Esophagus squamous epithelium (tissue), 5 donors: ENCODE measurements around the gene SMARCA4. TPM values are rescaled to one million over a fixed set of nuclear protein-coding genes. Genes with fewer than 3 reads are reported as not detected.

Experiments used
- DNase-seq: peaks from one replicate; lab custom pipeline; 2025; lab: John Stamatoyannopoulos, UW
- H3K27ac ChIP-seq, 4 donors: fragments of 200-600 bp; sonication (generic); one replicate each; pipeline ENCODE4 v1.5.1; 2016 to 2019; ENCODE audit warnings: mild to moderate bottlenecking in 1 of 4
- H3K27me3 ChIP-seq, 4 donors: fragments of 200-600 bp; sonication (generic); 1 replicate in 3 of 4; 2 replicates in 1 of 4; pipeline versions ENCODE4 v1.5.1 to v1.6.0; 2017 to 2021; ENCODE audit warnings: antibody characterized with exemption in 1 of 4
- H3K36me3 ChIP-seq, 3 donors: fragments of 200-600 bp; sonication (generic); one replicate each; pipeline ENCODE4 v1.5.1; 2016 to 2019
- H3K4me1 ChIP-seq, 3 donors: fragments of 200-600 bp; sonication (generic); one replicate each; pipeline ENCODE4 v1.5.1; 2017 to 2019
- H3K4me3 ChIP-seq, 4 donors: fragments of 200-600 bp; sonication (generic); 1 replicate in 3 of 4; 2 replicates in 1 of 4; pipeline ENCODE4 v1.5.1; 2016 to 2019; ENCODE audit warnings: mild to moderate bottlenecking in 2 of 4, moderate library complexity in 1 of 4
- H3K9me3 ChIP-seq, 3 donors: fragments of 200-600 bp; sonication (generic); one replicate each; pipeline ENCODE4 v1.5.1; 2016 to 2019
- POLR2A ChIP-seq, 4 donors: fragments of 450-650 bp; IDR thresholded peaks; one replicate each; pipeline ENCODE4 v1.6.1; 2017; ENCODE audit warnings: antibody characterized with exemption in 4 of 4, mild to moderate bottlenecking in 4 of 4, moderate library complexity in 3 of 4
- WGBS, 2 donors: methylation state at CpG; one replicate each; pipeline ENCODE4 v1.1.5; 2018; 5-methylcytosine and 5-hydroxymethylcytosine counted together
- intact Hi-C: fragments of 100-400 bp; cut with DNase I; formaldehyde crosslinking; loops from one replicate; pipeline ENCODE4 v1.15.0; 2022
- total RNA-seq, 4 donors: library from RNA; depleted of rRNA; stranded (reverse); fragments of >200 nt; gene quantifications; one replicate each; pipeline ENCODE4 v1.1.0, GENCODE V29; 2016
- TF ChIP-seq, protein P1 (sequence below), 6 experiments: fragments of 450-650 bp in 4 of 6; fragments of 200-600 bp in 2 of 6; sonication (generic) in 2 of 6; IDR thresholded peaks; one replicate each; pipeline ENCODE4 v1.5.1; 2016 to 2019; ENCODE audit warnings: antibody characterized with exemption in 6 of 6, mild to moderate bottlenecking in 4 of 6, moderate library complexity in 4 of 6
- donor health status: DM: yes; HTN: yes; CAD: no.

The SMARCA4 gene
- total RNA-seq, 4 donors from 2014 or later, result 62.8 to 142 (median 93.4) TPM

DNA sequence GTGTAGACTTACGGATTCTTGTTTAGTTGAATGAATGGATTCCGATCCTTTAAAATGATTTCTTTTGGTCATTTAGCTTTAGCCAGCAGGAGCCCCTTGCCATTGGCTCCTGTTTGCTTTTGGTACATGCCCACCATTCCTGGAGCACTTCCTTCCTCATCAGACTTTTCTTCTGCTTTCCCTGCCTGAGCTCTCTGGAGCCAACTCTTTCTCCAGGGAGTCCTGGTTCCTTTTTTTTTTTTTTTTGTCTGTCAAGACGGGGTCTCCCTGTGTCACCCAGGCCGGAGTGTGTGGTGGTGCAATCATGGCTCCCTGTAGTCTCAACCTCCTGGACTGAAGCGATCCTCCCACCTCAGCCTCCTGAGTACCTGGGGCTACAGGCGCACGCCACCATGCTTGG lies 37.8 kb downstream of the SMARCA4 start:
- H3K9me3 ChIP-seq, result no peaks in the 10 kb centered on the region
- no peaks in the 10 kb centered on the region for H3K27me3 ChIP-seq
- TF ChIP-seq POLR2A (IDR thresholded peaks at IDR 0.05), result no peak
- TF ChIP-seq, protein P1, sequence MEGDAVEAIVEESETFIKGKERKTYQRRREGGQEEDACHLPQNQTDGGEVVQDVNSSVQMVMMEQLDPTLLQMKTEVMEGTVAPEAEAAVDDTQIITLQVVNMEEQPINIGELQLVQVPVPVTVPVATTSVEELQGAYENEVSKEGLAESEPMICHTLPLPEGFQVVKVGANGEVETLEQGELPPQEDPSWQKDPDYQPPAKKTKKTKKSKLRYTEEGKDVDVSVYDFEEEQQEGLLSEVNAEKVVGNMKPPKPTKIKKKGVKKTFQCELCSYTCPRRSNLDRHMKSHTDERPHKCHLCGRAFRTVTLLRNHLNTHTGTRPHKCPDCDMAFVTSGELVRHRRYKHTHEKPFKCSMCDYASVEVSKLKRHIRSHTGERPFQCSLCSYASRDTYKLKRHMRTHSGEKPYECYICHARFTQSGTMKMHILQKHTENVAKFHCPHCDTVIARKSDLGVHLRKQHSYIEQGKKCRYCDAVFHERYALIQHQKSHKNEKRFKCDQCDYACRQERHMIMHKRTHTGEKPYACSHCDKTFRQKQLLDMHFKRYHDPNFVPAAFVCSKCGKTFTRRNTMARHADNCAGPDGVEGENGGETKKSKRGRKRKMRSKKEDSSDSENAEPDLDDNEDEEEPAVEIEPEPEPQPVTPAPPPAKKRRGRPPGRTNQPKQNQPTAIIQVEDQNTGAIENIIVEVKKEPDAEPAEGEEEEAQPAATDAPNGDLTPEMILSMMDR (IDR thresholded peaks at IDR 0.05), result no peak
- no peak for DNase-seq
- H3K27ac ChIP-seq, result no peak overlapping the region
- H3K4me1 ChIP-seq, result no peaks in the 10 kb centered on the region
- H3K36me3 ChIP-seq, result peaks cover 30 to 100% (median 44%) of the 10 kb centered on the region in 3 donors
- 93 to 94% methylated on average over 4 to 7 of the region's 7 CpGs for WGBS, 2 donors
- no peak overlapping the region for H3K4me3 ChIP-seq
- intact Hi-C loops, result no loop called here

DNA sequence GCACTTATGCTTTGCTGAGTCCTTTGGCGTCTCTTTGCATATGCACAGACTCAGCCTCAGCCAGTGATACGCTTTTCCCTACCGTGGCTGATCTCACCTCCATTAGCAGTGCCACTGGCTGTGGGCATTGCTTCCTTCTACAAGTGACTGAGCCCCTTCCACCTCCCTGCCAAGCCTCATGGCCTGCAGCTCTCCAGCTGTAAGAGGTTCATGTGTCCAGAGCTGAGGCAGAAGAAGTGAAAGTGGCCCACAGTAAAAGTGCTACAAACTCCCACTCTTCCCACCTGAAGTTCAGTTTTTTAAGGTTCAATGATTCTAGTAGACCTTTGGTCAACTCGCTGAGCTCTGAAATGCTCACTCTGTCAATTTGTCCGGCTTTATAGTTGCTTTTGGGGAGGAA lies 44.7 kb downstream of the SMARCA4 start:
- Histone ChIP-seq H3K4me3 (no peak overlapping the region), H3K27ac (no peak overlapping the region), H3K4me1 (no peaks in the 10 kb centered on the region), H3K36me3 (peaks cover 18 to 100% (median 40%) of the 10 kb centered on the region in 3 donors), H3K9me3 (no peaks in the 10 kb centered on the region), H3K27me3 (no peaks in the 10 kb centered on the region)
- 75 to 94% methylated on average over 5 of the region's 5 CpGs for WGBS, 2 donors
- intact Hi-C loops, result no loop called here
- TF ChIP-seq, protein P1 (IDR thresholded peaks at IDR 0.05), result no peak
- no peak for TF ChIP-seq POLR2A (IDR thresholded peaks at IDR 0.05)
- no peak for DNase-seq

DNA sequence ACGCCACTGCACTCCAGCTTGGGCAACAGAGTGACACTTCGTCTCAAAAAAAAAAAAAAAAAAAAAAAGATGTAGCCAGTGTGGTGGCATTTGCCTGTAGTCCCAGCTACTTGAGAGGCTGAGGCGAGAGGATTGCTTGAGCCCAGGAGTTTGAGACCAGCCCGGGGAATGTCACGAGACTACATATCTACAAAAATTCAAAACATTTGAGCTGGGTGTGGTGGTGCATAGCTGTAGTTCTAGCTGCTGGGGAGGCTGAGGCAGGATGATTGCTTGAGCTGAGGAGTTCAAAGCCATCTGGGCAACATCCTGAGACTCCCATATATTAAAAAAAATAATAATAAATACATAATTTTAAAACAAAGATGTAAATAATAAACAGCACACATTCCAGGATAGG lies 46.6 kb downstream of the SMARCA4 start:
- intact Hi-C loops, result no loop called here
- Histone ChIP-seq H3K4me1 (no peaks in the 10 kb centered on the region), H3K36me3 (peaks cover 31 to 100% (median 40%) of the 10 kb centered on the region in 3 donors), H3K27ac (no peak overlapping the region), H3K27me3 (no peaks in the 10 kb centered on the region), H3K4me3 (no peak overlapping the region), H3K9me3 (no peaks in the 10 kb centered on the region)
- no peak for TF ChIP-seq POLR2A (IDR thresholded peaks at IDR 0.05)
- TF ChIP-seq, protein P1 (IDR thresholded peaks at IDR 0.05), result no peak
- no peak for DNase-seq
- 93 to 95% methylated on average over 5 of the region's 5 CpGs for WGBS, 2 donors

DNA sequence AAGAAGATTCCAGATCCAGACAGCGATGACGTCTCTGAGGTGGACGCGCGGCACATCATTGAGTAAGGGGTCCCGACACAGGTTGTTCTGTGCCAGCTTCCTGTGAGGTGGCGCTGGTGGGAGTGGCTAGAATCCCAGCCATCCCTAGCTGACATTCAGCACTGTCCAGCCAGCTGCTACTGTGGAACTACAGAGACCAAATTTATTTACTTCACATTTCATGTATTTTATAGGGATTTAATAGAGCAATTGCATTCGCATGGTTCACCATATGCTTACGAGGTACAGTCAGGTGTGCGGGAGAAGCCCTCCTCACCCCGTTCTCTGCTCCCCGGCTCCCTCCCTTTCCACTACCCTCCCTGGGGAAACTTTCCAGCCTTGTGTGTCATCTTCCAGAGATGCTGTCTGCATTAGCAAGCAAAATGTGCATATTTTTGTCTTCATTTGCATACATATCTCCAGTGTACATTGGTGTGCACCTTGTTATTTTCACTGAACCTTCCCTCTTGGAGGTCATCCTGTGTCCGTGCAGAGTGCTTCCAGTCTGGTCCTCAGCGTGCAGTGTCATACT lies 47.2 kb downstream of the SMARCA4 start:
- no peaks in the 10 kb centered on the region for H3K27me3 ChIP-seq
- H3K36me3 ChIP-seq, result peaks cover 27 to 100% (median 42%) of the 10 kb centered on the region in 3 donors
- TF ChIP-seq POLR2A (IDR thresholded peaks at IDR 0.05), result no peak
- TF ChIP-seq, protein P1 (IDR thresholded peaks at IDR 0.05), result no peak
- H3K4me1 ChIP-seq, result no peaks in the 10 kb centered on the region
- DNase-seq, result no peak
- H3K27ac ChIP-seq, result no peak overlapping the region
- 90 to 92% methylated on average over 14 of the region's 14 CpGs for WGBS, 2 donors
- intact Hi-C loops, result no loop called here
- H3K9me3 ChIP-seq, result no peaks in the 10 kb centered on the region
- H3K4me3 ChIP-seq, result no peak overlapping the region

DNA sequence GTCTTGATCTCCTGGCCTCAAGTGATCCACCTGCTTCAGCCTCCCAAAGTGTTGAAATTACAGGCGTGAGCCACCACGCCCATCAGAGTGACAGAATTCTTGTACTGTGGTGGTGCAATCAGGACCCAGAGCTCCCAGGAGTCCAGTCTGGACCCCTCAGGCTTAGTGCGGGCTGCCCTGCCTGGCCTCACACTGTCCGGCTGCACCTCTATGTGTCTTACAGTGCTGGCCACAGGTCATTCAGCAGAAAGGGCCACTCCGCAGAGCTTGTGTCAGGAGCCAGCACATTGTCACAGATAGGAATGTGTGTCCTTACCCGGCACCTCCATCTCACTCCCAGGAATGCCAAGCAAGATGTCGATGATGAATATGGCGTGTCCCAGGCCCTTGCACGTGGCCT lies 49.2 kb downstream of the SMARCA4 start:
- H3K27ac ChIP-seq, result no peak overlapping the region
- no peak for TF ChIP-seq POLR2A (IDR thresholded peaks at IDR 0.05)
- TF ChIP-seq, protein P1 (IDR thresholded peaks at IDR 0.05), result no peak
- 100% methylated on average over 1 of the region's 9 CpGs; no CpG with 5 or more reads in 1 of the 2 donors for WGBS, 2 donors
- DNase-seq, result no peak
- H3K4me1 ChIP-seq, result no peaks in the 10 kb centered on the region
- no peaks in the 10 kb centered on the region for H3K9me3 ChIP-seq
- H3K27me3 ChIP-seq, result no peaks in the 10 kb centered on the region
- intact Hi-C loops, result no loop called here
- no peak overlapping the region for H3K4me3 ChIP-seq
- peaks cover 39 to 100% (median 45%) of the 10 kb centered on the region in 3 donors for H3K36me3 ChIP-seq
